ENCODE data around the gene SEC61A2. TPM values are rescaled to one million over a fixed set of nuclear protein-coding genes. Genes with fewer than 3 reads are reported as not detected.
A peak's percentile ranks its signal among the peaks of the same experiment; 100 is the strongest.
"Not testable (repeated sequence)": the region's sequence is repeated elsewhere in the genome, so short reads cannot be mapped to it uniquely, and the experiment has no call there.

The SEC61A2 gene
- total RNA-seq, result 7.4 and 9.5 TPM in 2 replicates

GRCh38 chr10:12129222-12130111 lies at the start of gene SEC61A2:
Gene SEC61A2 (plus strand): TSS chr10:12129677. CDS start chr10:12129788, 111 bp downstream.
- no peak for FAIRE-seq
- peak; percentile 68 for DNase-seq (ENCODE audit: low read depth)

GRCh38 chr10:12081470-12081869 lies 48.0 kb upstream of the SEC61A2 start:
- Histone ChIP-seq H3K36me3 (ENCODE audit: control insufficient read depth, insufficient read depth, low read length) (no peaks in the 10 kb centered on the region), H3K27me3 (ENCODE audit: control insufficient read depth, insufficient read depth, low read length) (no peaks in the 10 kb centered on the region), H3K4me3 (ENCODE audit: low read depth, low read length) (no peak overlapping the region)
- FAIRE-seq (no peak), DNase-seq (ENCODE audit: low read depth) (no peak)
- TF ChIP-seq, protein P1, sequence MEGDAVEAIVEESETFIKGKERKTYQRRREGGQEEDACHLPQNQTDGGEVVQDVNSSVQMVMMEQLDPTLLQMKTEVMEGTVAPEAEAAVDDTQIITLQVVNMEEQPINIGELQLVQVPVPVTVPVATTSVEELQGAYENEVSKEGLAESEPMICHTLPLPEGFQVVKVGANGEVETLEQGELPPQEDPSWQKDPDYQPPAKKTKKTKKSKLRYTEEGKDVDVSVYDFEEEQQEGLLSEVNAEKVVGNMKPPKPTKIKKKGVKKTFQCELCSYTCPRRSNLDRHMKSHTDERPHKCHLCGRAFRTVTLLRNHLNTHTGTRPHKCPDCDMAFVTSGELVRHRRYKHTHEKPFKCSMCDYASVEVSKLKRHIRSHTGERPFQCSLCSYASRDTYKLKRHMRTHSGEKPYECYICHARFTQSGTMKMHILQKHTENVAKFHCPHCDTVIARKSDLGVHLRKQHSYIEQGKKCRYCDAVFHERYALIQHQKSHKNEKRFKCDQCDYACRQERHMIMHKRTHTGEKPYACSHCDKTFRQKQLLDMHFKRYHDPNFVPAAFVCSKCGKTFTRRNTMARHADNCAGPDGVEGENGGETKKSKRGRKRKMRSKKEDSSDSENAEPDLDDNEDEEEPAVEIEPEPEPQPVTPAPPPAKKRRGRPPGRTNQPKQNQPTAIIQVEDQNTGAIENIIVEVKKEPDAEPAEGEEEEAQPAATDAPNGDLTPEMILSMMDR (IDR thresholded peaks at IDR 0.05; ENCODE audit: insufficient read depth, low read length, severe bottlenecking), result no peak

More at GRCh38 chr10:12129222-12130111, at the start of gene SEC61A2:
- H3K27me3 ChIP-seq (ENCODE audit: control insufficient read depth, insufficient read depth, low read length), result no peaks in the 10 kb centered on the region
- H3K36me3 ChIP-seq (ENCODE audit: control insufficient read depth, insufficient read depth, low read length), result peaks cover 1% of the 10 kb centered on the region
- H3K4me3 ChIP-seq (ENCODE audit: low read depth, low read length), result peak within 1 kb of the TSS; percentile 85
- TF ChIP-seq, protein P1 (IDR thresholded peaks at IDR 0.05; ENCODE audit: insufficient read depth, low read length, severe bottlenecking), result no peak

- no peaks in the 10 kb centered on the region for H3K36me3 ChIP-seq (ENCODE audit: control insufficient read depth, insufficient read depth, low read length)
- no peak for FAIRE-seq
- TF ChIP-seq, protein P1 (IDR thresholded peaks at IDR 0.05; ENCODE audit: insufficient read depth, low read length, severe bottlenecking), result no peak
Measured at GRCh38 chr10:12081879-12082557, 47.5 kb upstream of the SEC61A2 start.

GRCh38 chr10:12088919-12089318 lies 40.6 kb upstream of the SEC61A2 start:
- H3K27me3 ChIP-seq (ENCODE audit: control insufficient read depth, insufficient read depth, low read length), result no peaks in the 10 kb centered on the region
- TF ChIP-seq, protein P1 (IDR thresholded peaks at IDR 0.05; ENCODE audit: insufficient read depth, low read length, severe bottlenecking), result no peak
- peaks cover 2% of the 10 kb centered on the region for H3K36me3 ChIP-seq (ENCODE audit: control insufficient read depth, insufficient read depth, low read length)
- no peak for FAIRE-seq
- no peak for DNase-seq (ENCODE audit: low read depth)
- no peak overlapping the region for H3K4me3 ChIP-seq (ENCODE audit: low read depth, low read length)

More at GRCh38 chr10:12081879-12082557, 47.5 kb upstream of the SEC61A2 start:
- Histone ChIP-seq H3K4me3 (ENCODE audit: low read depth, low read length) (no peak overlapping the region), H3K27me3 (ENCODE audit: control insufficient read depth, insufficient read depth, low read length) (no peaks in the 10 kb centered on the region)
- peak; percentile 55 for DNase-seq (ENCODE audit: low read depth)

DNA sequence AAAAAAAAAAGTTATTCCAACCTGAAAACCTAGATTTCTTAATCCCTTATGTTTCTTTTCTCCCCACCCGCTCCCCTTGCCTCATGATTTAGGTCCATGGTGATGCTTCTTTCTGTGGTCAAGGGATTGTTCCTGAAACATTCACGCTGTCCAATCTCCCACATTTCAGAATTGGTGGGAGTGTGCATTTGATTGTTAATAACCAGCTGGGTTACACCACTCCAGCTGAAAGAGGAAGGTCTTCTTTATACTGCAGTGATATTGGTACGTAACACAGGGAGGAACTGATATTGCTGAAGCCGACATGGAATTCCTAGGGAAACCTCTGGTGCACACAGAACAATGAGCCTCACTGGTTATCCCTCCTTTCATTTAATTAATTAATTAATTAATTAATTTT lies 38.1 kb upstream of the SEC61A2 start:
- peaks cover 2% of the 10 kb centered on the region for H3K36me3 ChIP-seq (ENCODE audit: control insufficient read depth, insufficient read depth, low read length)
- FAIRE-seq (no peak), DNase-seq (ENCODE audit: low read depth) (no peak)
- TF ChIP-seq, protein P1 (IDR thresholded peaks at IDR 0.05; ENCODE audit: insufficient read depth, low read length, severe bottlenecking), result no peak
- no peak overlapping the region for H3K4me3 ChIP-seq (ENCODE audit: low read depth, low read length)
- no peaks in the 10 kb centered on the region for H3K27me3 ChIP-seq (ENCODE audit: control insufficient read depth, insufficient read depth, low read length)

DNA sequence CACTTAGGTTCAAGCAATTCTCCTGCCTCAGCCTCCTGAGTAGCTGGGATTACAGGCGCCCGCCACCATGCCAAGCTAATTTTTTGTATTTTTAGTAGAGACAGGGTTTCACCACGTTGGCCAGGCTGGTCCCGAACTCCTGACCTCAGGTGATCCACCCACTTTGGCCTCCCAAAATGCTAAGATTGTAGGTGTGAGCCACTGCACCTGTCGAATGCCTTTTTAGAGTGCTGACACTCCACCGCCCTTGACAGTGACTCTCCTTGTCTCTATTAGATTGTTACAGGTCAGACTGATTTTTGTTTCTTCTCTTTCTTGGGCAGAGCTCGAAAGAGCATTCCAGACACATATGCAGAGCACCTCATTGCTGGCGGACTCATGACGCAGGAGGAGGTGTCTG lies 32.1 kb upstream of the SEC61A2 start:
- FAIRE-seq; H3K4me3 ChIP-seq (ENCODE audit: low read depth, low read length); H3K36me3 ChIP-seq (ENCODE audit: control insufficient read depth, insufficient read depth, low read length); H3K27me3 ChIP-seq (ENCODE audit: control insufficient read depth, insufficient read depth, low read length); DNase-seq (ENCODE audit: low read depth): not testable (repeated sequence)
